ENCODE data around the gene SERPINA3. TPM values are rescaled to one million over a fixed set of nuclear protein-coding genes. Genes with fewer than 3 reads are reported as not detected.
A peak's percentile ranks its signal among the peaks of the same experiment; 100 is the strongest.

Gene SERPINA3
- total RNA-seq, 1 donor from 2014 or later, result 1.3 TPM

DNA sequence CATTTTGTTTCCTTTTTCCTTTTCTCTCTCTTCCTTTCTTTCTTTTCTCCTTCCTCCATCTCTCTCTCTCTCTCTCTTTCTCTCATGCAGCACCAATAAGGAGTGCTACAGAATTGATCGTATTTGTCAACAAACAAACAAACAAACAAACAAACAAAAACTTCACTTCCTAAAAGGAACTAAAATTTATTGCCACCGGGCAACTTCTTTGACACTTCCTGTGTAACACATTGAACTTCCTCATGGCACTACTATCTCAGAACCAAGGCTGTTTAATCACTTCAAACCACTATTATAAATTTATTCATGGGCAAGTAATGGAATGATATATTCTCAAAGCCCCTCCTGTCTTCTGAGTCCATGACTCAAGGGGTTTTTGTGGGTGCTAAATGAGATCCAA is 51.3 kb downstream of the SERPINA3 start:
- no peak for DNase-seq (ENCODE audit: low read depth)
- TF ChIP-seq CTCF (IDR thresholded peaks at IDR 0.05; ENCODE audit: insufficient read depth, low read depth, low read length), result no peak
- no peak for TF ChIP-seq EZH2 (IDR thresholded peaks at IDR 0.05; ENCODE audit: insufficient read depth, low read length)
- no peaks in the 10 kb centered on the region for H3K79me2 ChIP-seq (ENCODE audit: insufficient read depth, low read length)
- Mint-ChIP-seq H3K4me3 (ENCODE audit: unreplicated experiment) (no peak overlapping the region), H3K36me3 (ENCODE audit: low read depth, unreplicated experiment) (no peaks in the 10 kb centered on the region), H3K27ac (ENCODE audit: unreplicated experiment) (no peak overlapping the region), H3K27me3 (ENCODE audit: low read depth, unreplicated experiment) (no peaks in the 10 kb centered on the region), H3K9me3 (ENCODE audit: unreplicated experiment) (no peaks in the 10 kb centered on the region), H3K4me1 (ENCODE audit: low read depth, unreplicated experiment) (peaks cover 12% of the 10 kb centered on the region)
- H3K4me3 ChIP-seq (ENCODE audit: insufficient read depth, low read depth, low read length), result no peak overlapping the region
- H3K36me3 ChIP-seq (ENCODE audit: insufficient read depth, low read length), result no peaks in the 10 kb centered on the region
- H3K4me2 ChIP-seq (ENCODE audit: low read length), result no peak overlapping the region
- H3K4me1 ChIP-seq (ENCODE audit: insufficient read depth, low read length), result peaks cover 14% of the 10 kb centered on the region
- no peaks in the 10 kb centered on the region for H3K9me3 ChIP-seq (ENCODE audit: insufficient read depth, low read depth, low read length)
- H3K27me3 ChIP-seq (ENCODE audit: insufficient read depth, low read length), result no peaks in the 10 kb centered on the region
- no peak overlapping the region for H3K9ac ChIP-seq (ENCODE audit: low read length)
- FAIRE-seq, result no peak
- H3K27ac ChIP-seq (ENCODE audit: low read depth, low read length), result no peak overlapping the region
- no peaks in the 10 kb centered on the region for H4K20me1 ChIP-seq (ENCODE audit: insufficient read depth, low read length)
- no peak overlapping the region for H2AFZ ChIP-seq (ENCODE audit: low read depth, low read length)

DNA sequence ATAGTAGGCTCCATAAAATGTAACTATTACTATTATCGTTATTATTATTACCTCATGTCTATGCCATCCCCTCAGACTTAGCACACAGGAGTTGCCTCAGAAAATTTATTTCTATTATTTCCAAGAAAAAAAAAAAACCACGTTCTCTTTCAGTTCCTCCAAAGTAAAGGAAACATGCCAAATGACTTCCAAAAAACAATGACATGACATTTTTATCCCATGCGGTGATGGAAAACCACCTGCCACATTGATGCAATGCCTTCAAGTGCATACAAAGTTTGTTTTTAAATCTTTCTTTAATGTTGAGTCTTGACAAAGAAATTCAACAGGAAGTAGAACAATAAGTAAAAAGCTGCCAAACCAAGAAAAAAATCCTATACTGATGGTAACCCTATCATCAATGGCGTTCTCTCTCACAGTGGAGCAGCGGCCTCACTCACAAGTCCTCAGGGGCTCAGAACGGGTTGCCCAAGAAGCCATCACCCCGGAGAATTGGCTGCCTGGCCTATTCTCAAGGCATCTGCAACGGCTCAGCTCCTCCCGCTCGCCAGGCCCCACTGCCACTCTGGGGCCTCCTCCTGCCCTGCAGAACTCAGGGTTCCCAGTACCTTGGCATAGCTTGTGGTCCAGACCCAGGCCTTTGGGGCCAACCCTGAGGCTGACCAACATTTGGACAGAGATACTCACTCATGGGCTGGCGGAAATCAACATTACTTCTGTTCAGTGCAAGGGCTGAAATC is 51.9 kb downstream of the SERPINA3 start:
- FAIRE-seq (no peak), DNase-seq (ENCODE audit: low read depth) (no peak)
- no peak overlapping the region for H3K4me3 ChIP-seq (ENCODE audit: insufficient read depth, low read depth, low read length)
- H3K4me1 ChIP-seq (ENCODE audit: insufficient read depth, low read length), result peaks cover 14% of the 10 kb centered on the region
- TF ChIP-seq EZH2 (IDR thresholded peaks at IDR 0.05; ENCODE audit: insufficient read depth, low read length) (no peak), CTCF (IDR thresholded peaks at IDR 0.05; ENCODE audit: insufficient read depth, low read depth, low read length) (no peak)
- H3K9me3 ChIP-seq (ENCODE audit: insufficient read depth, low read depth, low read length), result no peaks in the 10 kb centered on the region
- no peak overlapping the region for H2AFZ ChIP-seq (ENCODE audit: low read depth, low read length)
- no peaks in the 10 kb centered on the region for H3K27me3 Mint-ChIP-seq (ENCODE audit: low read depth, unreplicated experiment)
- H3K79me2 ChIP-seq (ENCODE audit: insufficient read depth, low read length), result no peaks in the 10 kb centered on the region
- no peaks in the 10 kb centered on the region for H3K36me3 Mint-ChIP-seq (ENCODE audit: low read depth, unreplicated experiment)
- H3K27ac Mint-ChIP-seq (ENCODE audit: unreplicated experiment), result no peak overlapping the region
- no peak overlapping the region for H3K9ac ChIP-seq (ENCODE audit: low read length)
- H3K4me3 Mint-ChIP-seq (ENCODE audit: unreplicated experiment), result no peak overlapping the region
- H3K4me2 ChIP-seq (ENCODE audit: low read length), result no peak overlapping the region
- H4K20me1 ChIP-seq (ENCODE audit: insufficient read depth, low read length), result no peaks in the 10 kb centered on the region
- H3K9me3 Mint-ChIP-seq (ENCODE audit: unreplicated experiment), result no peaks in the 10 kb centered on the region
- no peaks in the 10 kb centered on the region for H3K36me3 ChIP-seq (ENCODE audit: insufficient read depth, low read length)
- H3K4me1 Mint-ChIP-seq (ENCODE audit: low read depth, unreplicated experiment), result peaks cover 12% of the 10 kb centered on the region
- no peak overlapping the region for H3K27ac ChIP-seq (ENCODE audit: low read depth, low read length)
- H3K27me3 ChIP-seq (ENCODE audit: insufficient read depth, low read length), result no peaks in the 10 kb centered on the region

DNA sequence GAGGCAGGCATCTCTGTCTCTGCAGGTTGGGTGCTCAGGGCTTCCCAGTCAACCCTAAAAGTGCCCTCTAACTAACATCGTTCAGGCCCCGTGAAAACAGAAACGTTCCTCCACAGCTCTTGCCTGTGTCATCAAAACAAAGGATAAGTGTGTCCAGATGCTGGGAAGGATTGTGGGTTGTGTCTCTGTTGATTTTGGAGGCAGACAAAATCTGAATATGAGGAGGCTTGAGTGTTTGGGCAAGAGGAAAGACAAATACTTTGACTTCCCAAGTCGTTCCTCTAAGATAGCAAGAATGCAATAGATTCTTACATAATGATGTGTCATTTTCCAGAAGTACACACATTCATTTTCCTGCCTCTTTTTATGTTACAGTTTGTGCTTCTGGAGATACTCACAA is 52.9 kb downstream of the SERPINA3 start:
- H3K4me3 ChIP-seq (ENCODE audit: insufficient read depth, low read depth, low read length), result peak overlapping the region; percentile 11
- no peaks in the 10 kb centered on the region for H3K27me3 ChIP-seq (ENCODE audit: insufficient read depth, low read length)
- Mint-ChIP-seq H3K9me3 (ENCODE audit: unreplicated experiment) (no peaks in the 10 kb centered on the region), H3K4me3 (ENCODE audit: unreplicated experiment) (no peak overlapping the region), H3K27ac (ENCODE audit: unreplicated experiment) (no peak overlapping the region), H3K27me3 (ENCODE audit: low read depth, unreplicated experiment) (no peaks in the 10 kb centered on the region), H3K4me1 (ENCODE audit: low read depth, unreplicated experiment) (peaks cover 5% of the 10 kb centered on the region), H3K36me3 (ENCODE audit: low read depth, unreplicated experiment) (no peaks in the 10 kb centered on the region)
- peak; percentile 85 for DNase-seq (ENCODE audit: low read depth)
- H3K9me3 ChIP-seq (ENCODE audit: insufficient read depth, low read depth, low read length), result no peaks in the 10 kb centered on the region
- no peaks in the 10 kb centered on the region for H4K20me1 ChIP-seq (ENCODE audit: insufficient read depth, low read length)
- H3K4me2 ChIP-seq (ENCODE audit: low read length), result peak overlapping the region; percentile 53
- no peak for TF ChIP-seq EZH2 (IDR thresholded peaks at IDR 0.05; ENCODE audit: insufficient read depth, low read length)
- TF ChIP-seq CTCF (IDR thresholded peaks at IDR 0.05; ENCODE audit: insufficient read depth, low read depth, low read length), result no peak
- no peaks in the 10 kb centered on the region for H3K79me2 ChIP-seq (ENCODE audit: insufficient read depth, low read length)
- peak; percentile 93 for FAIRE-seq
- H2AFZ ChIP-seq (ENCODE audit: low read depth, low read length), result no peak overlapping the region
- no peaks in the 10 kb centered on the region for H3K36me3 ChIP-seq (ENCODE audit: insufficient read depth, low read length)
- peaks cover 14% of the 10 kb centered on the region for H3K4me1 ChIP-seq (ENCODE audit: insufficient read depth, low read length)
- H3K9ac ChIP-seq (ENCODE audit: low read length), result no peak overlapping the region
- peak overlapping the region; percentile 24 for H3K27ac ChIP-seq (ENCODE audit: low read depth, low read length)
